ENCODE results near the gene PPP2R2C. TPM values are rescaled to one million over a fixed set of nuclear protein-coding genes. Genes with fewer than 3 reads are reported as not detected.

PPP2R2C gene
- total and polyA plus RNA-seq, 9 of the 15 experiments (the other 6 are each of a cell fraction or from before 2014, with no cell fraction given): 0.04 to 0.06 TPM; not detected in 7

GRCh38 chr4:6378493-6379445, 93.6 kb downstream of the PPP2R2C start:
- intact Hi-C loops (cut with micrococcal nuclease): no loop called here
- H3K36me3 ChIP-seq (ENCODE audit: control insufficient read depth, insufficient read depth, low read length): no peaks in the 10 kb centered on the region
- no peaks in the 10 kb centered on the region for H3K79me2 ChIP-seq (ENCODE audit: control insufficient read depth, insufficient read depth, low read length)
- no peaks in the 10 kb centered on the region for H3K9me3 ChIP-seq (replicated peaks; ENCODE audit: control insufficient read depth, insufficient read depth, low read depth, low read length)
- H3K9ac ChIP-seq (ENCODE audit: insufficient read depth in 1 of 2, low read depth in 2 of 2, low read length in 2 of 2): no peak overlapping the region; a peak in 1 of 4 replicates
- H3K4me1 ChIP-seq (replicated peaks in 1 of 2; ENCODE audit: control insufficient read depth in 2 of 2, insufficient read depth in 2 of 2, low read length in 2 of 2): peaks cover 0 to 3% of the 10 kb centered on the region in 2 experiments; a peak in 2 of 5 replicates
- no peak for TF ChIP-seq IRF2 (CRISPR knock-in tag; IDR thresholded peaks at IDR 0.05)
- TF ChIP-seq ZBTB7A (IDR thresholded peaks at IDR 0.05; ENCODE audit: borderline replicate concordance, control insufficient read depth, low read depth, low read length): no peak
- no peak for TF ChIP-seq IRF9 (tag; IDR thresholded peaks at IDR 0.05)
- TF ChIP-seq ZNF197 (CRISPR knock-in tag; IDR thresholded peaks at IDR 0.05; ENCODE audit: low read depth): no peak
- TF ChIP-seq KDM1A (IDR thresholded peaks at IDR 0.05): no peak
- FAIRE-seq: no peak
- no peak overlapping the region for H3K27ac ChIP-seq (ENCODE audit: extremely low read depth, low read depth, low read length)
- H4K20me1 ChIP-seq (replicated peaks; ENCODE audit: control insufficient read depth, insufficient read depth, low read length): no peaks in the 10 kb centered on the region; the same call in 1 of the 2 replicates
- H3K4me3 ChIP-seq: no peak overlapping the region
- H3K9me1 ChIP-seq (ENCODE audit: control insufficient read depth, insufficient read depth, low read length): peaks cover 3% of the 10 kb centered on the region
- no TSS peak for BruUV-seq (replicated peaks)
- H3K27me3 ChIP-seq (ENCODE audit: control insufficient read depth in 2 of 2, insufficient read depth in 2 of 2, low read length in 2 of 2): peaks cover 13 to 58% of the 10 kb centered on the region in 2 experiments; a peak in 4 of 5 replicates
- no peak for ATAC-seq
- in situ Hi-C loops (cut with MboI): no loop called here
- WGBS (ENCODE audit: insufficient coverage, low coverage, missing lambda C conversion rate): 2% methylated on average over 32 of the region's 41 CpGs
- no peak overlapping the region for H3K4me2 ChIP-seq (ENCODE audit: insufficient read depth, low read length)
- H2AFZ ChIP-seq (ENCODE audit: low read depth, low read length): no peak overlapping the region
- ChIA-PET POLR2A (no interaction called here), CTCF (ENCODE audit: low intra/inter-chr PET ratio) (no interaction called here)
- no peak for DNase-seq (ENCODE audit: extremely low read depth in 1 of 4, low spot score in 3 of 4)
